Nephron progenitor cell (in vitro differentiated cells): ENCODE measurements around the gene C1orf35.

Experiments used
- DNase-seq: peaks from one replicate; pipeline ENCODE4 v3.0.0; 2021
- H3K27ac Mint-ChIP-seq: 2 replicates; pipeline ENCODE4 v1.8.0; 2021; ENCODE audit warnings: mild to moderate bottlenecking, moderate library complexity, mixed read lengths
- H3K27me3 Mint-ChIP-seq: 2 replicates; pipeline ENCODE4 v1.8.0; 2021; ENCODE audit warnings: mild to moderate bottlenecking, low read depth, mixed read lengths; ENCODE audit not compliant: poor library complexity
- H3K36me3 Mint-ChIP-seq: 2 replicates; pipeline ENCODE4 v1.8.0; 2021; ENCODE audit warnings: low read depth, mixed read lengths
- H3K4me1 Mint-ChIP-seq: 2 replicates; pipeline ENCODE4 v1.8.0; 2021; ENCODE audit warnings: mixed read lengths
- H3K4me3 Mint-ChIP-seq: 2 replicates; pipeline ENCODE4 v1.8.0; 2021; ENCODE audit warnings: mild to moderate bottlenecking, moderate library complexity, mixed read lengths
- H3K9me3 Mint-ChIP-seq: 2 replicates; pipeline ENCODE4 v1.8.0; 2021; ENCODE audit warnings: mild to moderate bottlenecking, moderate library complexity, mixed read lengths
- TF ChIP-seq, protein P1 (sequence below): fragments of 200-600 bp; sonication (generic); IDR thresholded peaks from 2 replicates; pipeline ENCODE4 v1.5.0; 2021; ENCODE audit warnings: antibody characterized with exemption

Gene C1orf35

DNA sequence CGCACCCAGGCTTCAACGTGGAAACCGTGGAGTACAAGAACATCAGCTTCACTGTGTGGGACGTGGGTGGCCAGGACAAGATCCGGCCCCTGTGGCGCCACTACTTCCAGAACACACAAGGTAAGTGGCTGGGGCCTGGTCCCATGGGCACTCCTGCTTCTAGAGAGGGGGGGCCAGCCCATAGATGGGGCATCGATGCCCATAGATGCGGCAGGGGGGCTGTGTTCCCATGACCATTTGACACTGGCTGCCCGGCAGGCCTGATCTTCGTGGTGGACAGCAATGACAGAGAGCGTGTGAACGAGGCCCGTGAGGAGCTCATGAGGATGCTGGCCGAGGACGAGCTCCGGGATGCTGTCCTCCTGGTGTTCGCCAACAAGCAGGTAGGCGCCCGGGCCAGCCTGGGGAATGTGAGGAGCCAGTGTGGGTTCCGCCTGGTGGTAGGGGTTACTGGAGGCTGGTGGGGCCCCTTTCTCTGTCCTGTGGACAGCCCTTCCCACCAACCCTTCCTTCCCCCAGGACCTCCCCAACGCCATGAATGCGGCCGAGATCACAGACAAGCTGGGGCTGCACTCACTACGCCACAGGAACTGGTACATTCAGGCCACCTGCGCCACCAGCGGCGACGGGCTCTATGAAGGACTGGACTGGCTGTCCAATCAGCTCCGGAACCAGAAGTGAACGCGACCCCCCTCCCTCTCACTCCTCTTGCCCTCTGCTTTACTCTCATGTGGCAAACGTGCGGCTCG, 5.6 kb downstream of the C1orf35 start:
- DNase-seq = no peak
- Mint-ChIP-seq H3K36me3 (peaks cover 68% of the 10 kb centered on the region), H3K9me3 (peaks cover 34% of the 10 kb centered on the region), H3K4me1 (peaks cover 9% of the 10 kb centered on the region), H3K27ac (peak overlapping the region; percentile 68), H3K27me3 (peaks cover 3% of the 10 kb centered on the region), H3K4me3 (no peak overlapping the region)
- TF ChIP-seq, protein P1, sequence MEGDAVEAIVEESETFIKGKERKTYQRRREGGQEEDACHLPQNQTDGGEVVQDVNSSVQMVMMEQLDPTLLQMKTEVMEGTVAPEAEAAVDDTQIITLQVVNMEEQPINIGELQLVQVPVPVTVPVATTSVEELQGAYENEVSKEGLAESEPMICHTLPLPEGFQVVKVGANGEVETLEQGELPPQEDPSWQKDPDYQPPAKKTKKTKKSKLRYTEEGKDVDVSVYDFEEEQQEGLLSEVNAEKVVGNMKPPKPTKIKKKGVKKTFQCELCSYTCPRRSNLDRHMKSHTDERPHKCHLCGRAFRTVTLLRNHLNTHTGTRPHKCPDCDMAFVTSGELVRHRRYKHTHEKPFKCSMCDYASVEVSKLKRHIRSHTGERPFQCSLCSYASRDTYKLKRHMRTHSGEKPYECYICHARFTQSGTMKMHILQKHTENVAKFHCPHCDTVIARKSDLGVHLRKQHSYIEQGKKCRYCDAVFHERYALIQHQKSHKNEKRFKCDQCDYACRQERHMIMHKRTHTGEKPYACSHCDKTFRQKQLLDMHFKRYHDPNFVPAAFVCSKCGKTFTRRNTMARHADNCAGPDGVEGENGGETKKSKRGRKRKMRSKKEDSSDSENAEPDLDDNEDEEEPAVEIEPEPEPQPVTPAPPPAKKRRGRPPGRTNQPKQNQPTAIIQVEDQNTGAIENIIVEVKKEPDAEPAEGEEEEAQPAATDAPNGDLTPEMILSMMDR = no peak

DNA sequence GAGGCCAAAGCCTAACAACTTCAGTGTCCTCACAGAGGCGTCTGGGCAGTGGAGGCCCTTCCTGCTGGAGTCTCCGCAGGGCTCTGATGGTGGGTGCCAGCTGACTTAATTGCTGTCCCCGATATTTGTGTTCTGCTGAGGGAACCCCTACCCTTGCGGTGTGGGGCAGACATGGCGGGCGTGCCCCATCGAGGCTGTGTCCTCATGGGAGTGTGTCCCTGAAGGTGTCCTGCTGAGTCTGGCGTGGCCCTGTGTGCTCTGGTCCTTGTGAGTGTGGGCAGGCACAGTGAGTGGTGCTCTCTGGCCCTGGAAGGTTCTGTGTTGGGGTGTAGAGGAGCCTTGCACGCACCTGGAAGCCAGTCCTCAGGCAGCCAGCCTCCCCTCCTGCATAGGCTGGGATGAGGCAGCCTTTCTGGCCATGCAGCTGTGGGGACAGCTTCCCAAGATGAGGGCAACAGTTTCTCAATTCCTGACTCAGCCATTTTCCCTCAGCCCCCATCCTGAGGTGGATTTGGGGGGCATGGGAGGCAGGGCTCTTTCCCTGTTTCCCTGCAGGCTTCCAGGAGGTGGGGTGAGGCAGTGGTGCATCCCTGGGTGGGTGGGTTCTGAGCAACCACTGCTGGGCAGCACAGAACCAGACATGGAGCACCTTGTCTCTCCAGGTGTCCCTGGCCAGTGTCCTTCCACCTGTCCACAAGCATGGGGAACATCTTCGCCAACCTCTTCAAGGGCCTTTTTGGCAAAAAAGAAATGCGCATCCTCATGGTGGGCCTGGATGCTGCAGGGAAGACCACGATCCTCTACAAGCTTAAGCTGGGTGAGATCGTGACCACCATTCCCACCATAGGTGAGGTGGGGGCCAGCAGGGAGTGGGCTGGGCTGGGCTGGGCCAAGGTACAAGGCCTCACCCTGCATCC, 6.5 kb downstream of the C1orf35 start:
- H3K9me3 Mint-ChIP-seq = peaks cover 42% of the 10 kb centered on the region
- H3K4me3 Mint-ChIP-seq = no peak overlapping the region
- H3K36me3 Mint-ChIP-seq = peaks cover 76% of the 10 kb centered on the region
- DNase-seq = no peak
- peaks cover 3% of the 10 kb centered on the region for H3K27me3 Mint-ChIP-seq
- TF ChIP-seq, protein P1 = no peak
- no peak overlapping the region for H3K27ac Mint-ChIP-seq
- H3K4me1 Mint-ChIP-seq = peaks cover 8% of the 10 kb centered on the region

DNA sequence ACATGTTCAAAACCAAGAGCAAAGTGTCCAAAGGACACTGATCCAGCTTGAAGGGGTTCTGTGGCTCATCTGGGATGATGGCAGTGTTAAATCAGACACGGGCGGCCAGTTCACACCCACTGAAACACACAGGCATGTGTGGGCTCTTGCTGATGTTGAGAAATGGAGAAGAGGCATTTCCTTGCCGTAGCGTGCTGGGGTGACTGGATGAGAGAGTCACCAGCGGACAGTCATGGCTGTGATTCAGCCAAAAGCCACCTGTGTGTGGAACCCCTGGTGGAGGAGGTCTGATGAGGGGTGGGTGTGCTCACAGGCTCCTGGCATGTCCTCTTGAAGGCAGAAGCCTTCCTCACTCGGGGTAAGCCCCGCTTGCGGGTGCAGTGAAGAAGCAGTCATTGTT, 7.2 kb downstream of the C1orf35 start:
- Mint-ChIP-seq H3K27ac (peak overlapping the region; percentile 90), H3K4me1 (peaks cover under 1% of the 10 kb centered on the region), H3K36me3 (peaks cover 77% of the 10 kb centered on the region), H3K27me3 (peaks cover 3% of the 10 kb centered on the region), H3K9me3 (peaks cover 50% of the 10 kb centered on the region), H3K4me3 (no peak overlapping the region)
- TF ChIP-seq, protein P1 = no peak
- no peak for DNase-seq

DNA sequence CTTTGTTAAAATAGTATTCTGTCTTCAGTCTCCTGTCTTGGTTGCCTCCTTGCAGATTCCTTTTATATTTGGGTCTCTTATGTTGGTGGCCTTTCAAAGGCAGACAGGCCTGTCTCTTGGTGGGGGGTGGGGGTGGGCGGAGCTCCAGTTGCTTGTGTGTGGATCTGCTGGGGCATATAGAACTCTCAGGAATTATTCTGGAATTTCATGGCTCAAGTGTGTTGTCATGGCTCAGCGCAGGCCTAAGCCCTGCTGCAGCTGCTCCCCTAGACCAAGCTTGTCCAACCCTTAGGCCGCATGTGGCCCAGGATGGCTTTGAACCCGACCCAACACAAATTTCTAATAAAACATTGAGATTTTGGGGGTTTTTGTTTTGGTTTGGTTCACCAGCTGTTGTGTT, 8.0 kb downstream of the C1orf35 start:
- no peak for DNase-seq
- no peak overlapping the region for H3K4me3 Mint-ChIP-seq
- no peaks in the 10 kb centered on the region for H3K4me1 Mint-ChIP-seq
- H3K27me3 Mint-ChIP-seq = peaks cover 3% of the 10 kb centered on the region
- TF ChIP-seq, protein P1 = no peak
- H3K27ac Mint-ChIP-seq = no peak overlapping the region
- H3K36me3 Mint-ChIP-seq = peaks cover 84% of the 10 kb centered on the region
- H3K9me3 Mint-ChIP-seq = peaks cover 50% of the 10 kb centered on the region

DNA sequence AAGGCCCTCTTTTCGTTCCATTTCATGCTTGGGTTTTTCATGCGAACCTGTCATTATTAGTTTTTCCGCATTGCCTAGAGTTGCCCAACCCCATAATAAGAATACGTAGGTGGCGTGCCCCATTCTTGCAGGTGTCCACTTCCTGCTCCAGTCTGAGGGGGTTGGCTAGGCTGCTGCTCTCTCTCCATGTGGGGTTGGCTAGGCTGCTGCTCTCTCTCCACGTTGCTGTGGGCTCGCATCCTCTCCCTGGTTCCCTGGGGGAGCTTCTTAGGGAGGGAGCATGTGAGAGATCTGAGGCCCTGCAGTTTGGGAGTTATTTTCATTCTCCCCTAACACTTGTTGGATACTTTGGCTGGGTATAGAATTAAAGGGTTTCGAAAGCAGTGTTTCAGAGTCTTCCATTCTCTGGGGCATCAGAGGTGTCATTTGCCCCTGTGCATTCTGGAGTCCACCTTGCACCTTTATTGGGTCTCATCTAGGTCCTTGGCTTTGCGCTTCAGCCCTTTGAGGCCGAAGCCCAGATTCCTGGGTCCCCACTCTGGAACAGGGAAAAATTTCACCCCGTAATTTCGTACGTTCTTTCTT, 8.6 kb downstream of the C1orf35 start:
- Mint-ChIP-seq H3K36me3 (peaks cover 83% of the 10 kb centered on the region), H3K9me3 (peaks cover 50% of the 10 kb centered on the region), H3K27me3 (peaks cover 3% of the 10 kb centered on the region), H3K4me1 (peaks cover 4% of the 10 kb centered on the region), H3K27ac (no peak overlapping the region), H3K4me3 (no peak overlapping the region)
- no peak for DNase-seq
- TF ChIP-seq, protein P1 = no peak
